Posterior vena cava (tissue), 2 donors: ENCODE measurements around the gene FCHSD1. TPM values are rescaled to one million over a fixed set of nuclear protein-coding genes. Genes with fewer than 3 reads are reported as not detected.

Experiments
- DNase-seq: peaks from one replicate; pipeline ENCODE4 v3.0.0-alpha.2; 2020; ENCODE audit warnings: low spot score
- intact Hi-C, 2 donors: fragments of 100-400 bp; cut with DNase I; formaldehyde crosslinking; loops; one replicate each; pipeline versions ENCODE4 v1.14.1 to v1.14.2; 2022 to 2023
- total RNA-seq, 2 donors: library from RNA; stranded (reverse); fragmentation: NEBNext Ultra II Directional; extraction: Animal tissue kit (Norgen Biotek cat#: 25700); gene quantifications; one replicate each; pipeline ENCODE4 v1.2.1, GENCODE V29; 2021
- donor health status: DM: yes; HTN: yes; CAD: no.
- donor health status: DM: yes; HTN: yes; CAD: no.

Gene FCHSD1
- total RNA-seq, 2 donors from 2014 or later = 11.6 to 13.6 TPM

- intact Hi-C loops = no loop called here
- no peak for DNase-seq
These were observed 52.5 kb downstream of the FCHSD1 start for GRCh38 chr5:141598391-141599345.

- intact Hi-C loops = no loop called here
- no peak for DNase-seq
These were observed 53.4 kb downstream of the FCHSD1 start for GRCh38 chr5:141597814-141598213.

DNA sequence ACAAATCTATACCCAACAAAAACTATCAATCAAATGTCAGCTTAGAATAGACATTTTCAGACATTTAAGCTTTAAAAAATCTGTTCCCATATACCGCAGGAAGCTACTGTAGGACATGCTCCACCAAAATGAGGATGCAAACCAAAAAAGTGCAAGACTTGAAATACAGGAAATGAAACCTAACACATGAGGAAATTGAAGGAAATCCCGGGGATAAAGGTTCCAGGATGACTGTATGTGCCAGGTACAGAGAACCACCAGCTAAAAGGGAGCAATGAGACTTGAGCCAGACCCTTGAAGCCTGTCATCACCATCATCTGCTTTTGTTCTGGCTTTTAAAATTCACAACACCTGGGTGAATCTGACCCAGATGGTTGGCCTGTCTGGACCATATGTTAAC lies 53.8 kb downstream of the FCHSD1 start:
- DNase-seq = no peak
- intact Hi-C loops = no loop called here

DNA sequence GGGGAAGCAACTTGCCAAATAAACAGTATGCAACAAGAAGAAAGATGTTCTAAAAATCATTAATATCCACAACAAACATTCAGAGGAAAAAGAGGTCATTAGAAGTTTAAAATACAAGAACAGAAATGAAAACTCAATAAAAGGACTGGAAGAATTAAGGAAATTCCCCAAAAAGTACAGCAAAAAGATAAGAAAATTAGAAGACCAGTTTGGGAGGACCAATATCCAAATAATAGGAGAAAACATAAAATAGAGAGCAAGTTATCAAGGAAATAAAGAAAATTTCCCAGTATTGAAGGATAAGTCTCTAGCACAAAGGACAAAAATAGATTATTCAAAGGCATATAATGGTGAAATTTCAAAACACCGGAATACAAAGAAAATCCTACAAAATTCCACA lies 54.4 kb downstream of the FCHSD1 start:
- intact Hi-C loops = no loop called here

DNA sequence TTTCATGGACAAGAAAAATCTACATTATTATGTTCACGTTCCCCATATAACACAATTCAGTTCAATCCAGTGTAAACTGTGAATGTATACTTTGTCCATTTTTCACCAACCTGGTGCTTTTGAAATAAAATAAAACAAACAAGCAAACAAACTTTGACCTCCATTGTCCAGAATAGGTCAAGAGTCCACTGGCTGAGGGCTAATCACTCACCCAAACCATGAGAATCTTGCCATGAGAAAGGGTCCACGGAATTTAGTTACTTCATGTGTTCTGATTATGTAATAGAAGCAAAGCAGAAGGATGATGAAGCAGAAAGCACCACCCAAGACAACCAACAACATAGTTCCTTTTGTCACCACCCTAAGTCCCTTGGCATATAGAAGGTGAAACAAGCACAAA lies 61.1 kb downstream of the FCHSD1 start:
- intact Hi-C loops = loop anchor here in 1 of 2 donors (5.0 kb wide), 1 partner anchor 1402 kb away; no protein-coding TSS in a partner anchor
- no peak for DNase-seq

More for the DNA sequence above, 54.4 kb downstream of the FCHSD1 start:
- no peak for DNase-seq

Other genes with a start within 250 kb of the FCHSD1 start
- gene PCDHGA9, start 248.6 kb downstream of the FCHSD1 start, total RNA-seq = 1 to 10 TPM; 5.6 to 7.2 TPM
- 1 to 10 TPM; 6.7 to 8.5 TPM for gene PCDHGB6, start 243.4 kb downstream of the FCHSD1 start, total RNA-seq
- gene PCDHGA10, start 238.4 kb downstream of the FCHSD1 start, total RNA-seq = 1 to 10 TPM; 5.7 to 6.6 TPM
- 10 to 100 TPM; 12.2 to 17.1 TPM for gene PCDHGB7, start 233.7 kb downstream of the FCHSD1 start, total RNA-seq
- 1 to 10 TPM; 4.6 to 4.8 TPM for gene PCDHGA11, start 230.4 kb downstream of the FCHSD1 start, total RNA-seq
- gene PCDHGA12, start 220.9 kb downstream of the FCHSD1 start, total RNA-seq = 10 to 100 TPM in 1 of 2 donors, 1 to 10 TPM in 1; 5.2 to 11.6 TPM
- 10 to 100 TPM; 71.1 to 90.6 TPM for gene PCDHGC3, start 175.5 kb downstream of the FCHSD1 start, total RNA-seq
- gene PCDHGC4, start 166.4 kb downstream of the FCHSD1 start, total RNA-seq = 1 to 10 TPM; 2.0 to 2.9 TPM
- gene PCDHGC5, start 162.3 kb downstream of the FCHSD1 start, total RNA-seq = 1 to 10 TPM; 2.3 to 2.6 TPM
- gene DIAPH1, start 32.4 kb downstream of the FCHSD1 start, total RNA-seq = 10 to 100 TPM; 52.3 to 83.8 TPM
- gene HDAC3, start 14.6 kb downstream of the FCHSD1 start, total RNA-seq = 10 to 100 TPM; 30.3 to 34.7 TPM
- 1 to 10 TPM; 2.5 to 3.0 TPM for gene RELL2, start 14.4 kb downstream of the FCHSD1 start, total RNA-seq
- 10 to 100 TPM; 14.7 to 18.8 TPM for gene ARAP3, start 30.8 kb upstream of the FCHSD1 start, total RNA-seq
- gene PCDH1, start 227.0 kb upstream of the FCHSD1 start, total RNA-seq = 10 to 100 TPM; 30.2 to 36.7 TPM